Spleen (tissue), 7 donors: Measurements from ENCODE around the gene CNOT11.

Source experiments
- POLR2AphosphoS5 ChIP-seq, 3 donors: sonication (generic); formaldehyde crosslinking; IDR thresholded peaks; one replicate each; pipeline ENCODE4 v1.5.1; 2017; ENCODE audit warnings: antibody characterized with exemption in 3 of 3
- TF ChIP-seq, protein P1 (sequence below), 11 experiments: fragments of 200-600 bp in 7 of 11; fragments of 450-650 bp in 4 of 11; sonication (generic) in 4 of 11; IDR thresholded peaks in 8 of 11; conservative IDR thresholded peaks in 3 of 11; 1 replicate in 7 of 11; 2 replicates in 4 of 11; pipeline versions ENCODE4 v1.4.0 to v1.8.0; 2016 to 2021; ENCODE audit warnings: antibody characterized with exemption in 11 of 11, inconsistent platforms in 4 of 11, mild to moderate bottlenecking in 1 of 11
- donor health status: DM: no; HTN: no; CAD: no; lungs with moderate emphysema.
- donor health status: DM: no; HTN: no; CAD: no.
- donor health status: DM: no; HTN: no; CAD: no.

DNA sequence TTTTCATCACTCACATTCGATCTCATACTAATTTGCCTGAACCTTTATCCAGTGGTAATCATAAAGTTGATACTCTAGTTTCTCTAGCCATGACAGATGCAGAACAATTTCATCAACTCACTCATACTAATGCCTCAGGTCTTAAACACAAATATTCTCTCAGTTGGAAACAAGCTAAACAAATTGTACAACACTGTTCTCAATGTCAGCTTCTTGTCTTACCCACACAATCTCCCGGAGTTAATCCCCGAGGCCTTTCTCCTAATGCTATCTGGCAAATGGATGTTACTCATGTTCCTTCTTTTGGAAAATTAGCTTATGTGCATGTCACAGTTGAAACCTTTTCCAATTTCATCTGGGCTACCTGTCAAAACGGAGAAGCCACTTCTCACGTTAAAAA, 11.5 kb upstream of the CNOT11 start:
- TF ChIP-seq, protein P1, sequence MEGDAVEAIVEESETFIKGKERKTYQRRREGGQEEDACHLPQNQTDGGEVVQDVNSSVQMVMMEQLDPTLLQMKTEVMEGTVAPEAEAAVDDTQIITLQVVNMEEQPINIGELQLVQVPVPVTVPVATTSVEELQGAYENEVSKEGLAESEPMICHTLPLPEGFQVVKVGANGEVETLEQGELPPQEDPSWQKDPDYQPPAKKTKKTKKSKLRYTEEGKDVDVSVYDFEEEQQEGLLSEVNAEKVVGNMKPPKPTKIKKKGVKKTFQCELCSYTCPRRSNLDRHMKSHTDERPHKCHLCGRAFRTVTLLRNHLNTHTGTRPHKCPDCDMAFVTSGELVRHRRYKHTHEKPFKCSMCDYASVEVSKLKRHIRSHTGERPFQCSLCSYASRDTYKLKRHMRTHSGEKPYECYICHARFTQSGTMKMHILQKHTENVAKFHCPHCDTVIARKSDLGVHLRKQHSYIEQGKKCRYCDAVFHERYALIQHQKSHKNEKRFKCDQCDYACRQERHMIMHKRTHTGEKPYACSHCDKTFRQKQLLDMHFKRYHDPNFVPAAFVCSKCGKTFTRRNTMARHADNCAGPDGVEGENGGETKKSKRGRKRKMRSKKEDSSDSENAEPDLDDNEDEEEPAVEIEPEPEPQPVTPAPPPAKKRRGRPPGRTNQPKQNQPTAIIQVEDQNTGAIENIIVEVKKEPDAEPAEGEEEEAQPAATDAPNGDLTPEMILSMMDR (IDR thresholded peaks at IDR 0.05 in 8 of 11, conservative IDR thresholded peaks at IDR 0.05 in 3 of 11) = no peak
- TF ChIP-seq POLR2AphosphoS5 (IDR thresholded peaks at IDR 0.05) = no peak
